H1 (cell line): ENCODE data around the gene CDK13. TPM values are rescaled to one million over a fixed set of nuclear protein-coding genes. Genes with fewer than 3 reads are reported as not detected.

ENCODE experiments used
- CTCF ChIA-PET: fragments of 300-600 bp; sonication (Branson Sonifier 250); formaldehyde crosslinking; loops from one replicate; lab custom pipeline; 2021; ENCODE audit not compliant: partially characterized antibody; lab: Charles Lee
- POLR2A ChIA-PET: fragments of 300-600 bp; sonication (Branson Sonifier 250); formaldehyde crosslinking; loops from one replicate; lab custom pipeline; 2021; ENCODE audit warnings: inconsistent platforms; ENCODE audit not compliant: partially characterized antibody; lab: Charles Lee
- DNase-seq, 2 experiments: peaks; one replicate each; pipeline versions ENCODE4 v3.0.0 to v3.0.0-alpha.2; 2010 to 2022; ENCODE audit warnings: low spot score in 2 of 2, low read depth in 1 of 2, mixed read lengths in 1 of 2
- FAIRE-seq: peaks from 2 replicates; lab custom pipeline; 2011; peaks lifted over from hg19 to GRCh38; lab: Jason Lieb, UNC
- H2AFZ ChIP-seq: 2 replicates; pipeline ENCODE4 v1.8.1; 2012; ENCODE audit warnings: low read length, inconsistent platforms
- H2AK5ac ChIP-seq: 2 replicates; pipeline ENCODE4 v1.6.1; 2013; ENCODE audit warnings: low read depth, low read length
- H2BK120ac ChIP-seq: replicated peaks from 2 replicates; pipeline ENCODE3; 2013; ENCODE audit warnings: low read depth, low read length, inconsistent platforms
- H2BK12ac ChIP-seq: 2 replicates; pipeline ENCODE4 v1.6.1; 2013; ENCODE audit warnings: low read depth, low read length
- H2BK15ac ChIP-seq: 2 replicates; pipeline ENCODE4 v1.6.1; 2013; ENCODE audit warnings: low read length
- H2BK20ac ChIP-seq: 2 replicates; pipeline ENCODE4 v1.6.1; 2013; ENCODE audit warnings: low read length
- H2BK5ac ChIP-seq: 2 replicates; pipeline ENCODE4 v1.6.1; 2013; ENCODE audit warnings: low read depth, low read length
- H3K14ac ChIP-seq: 2 replicates; pipeline ENCODE4 v1.6.1; 2013; ENCODE audit warnings: inconsistent platforms; ENCODE audit not compliant: insufficient read length
- H3K18ac ChIP-seq: 2 replicates; pipeline ENCODE4 v1.6.1; 2013; ENCODE audit warnings: low read length; ENCODE audit errors: extremely low read depth
- H3K23ac ChIP-seq: 2 replicates; pipeline ENCODE4 v1.6.1; 2013; ENCODE audit warnings: inconsistent platforms; ENCODE audit not compliant: insufficient read length
- H3K23me2 ChIP-seq: 2 replicates; pipeline ENCODE4 v1.6.1; 2013; ENCODE audit warnings: low read depth, low read length
- H3K27ac ChIP-seq: 2 replicates; pipeline ENCODE4 v1.6.1; 2011; ENCODE audit warnings: low read depth, low read length, inconsistent platforms
- H3K27me3 ChIP-seq, 4 experiments: replicated peaks in 1 of 4; 1 replicate in 1 of 4; 2 replicates in 3 of 4; pipeline versions ENCODE4 v1.6.1 to v1.8.1; 2011 to 2013; ENCODE audit warnings: low read length in 3 of 4, mild to moderate bottlenecking in 3 of 4, inconsistent platforms in 2 of 4, mixed read lengths in 2 of 4, moderate library complexity in 1 of 4; ENCODE audit not compliant: control insufficient read depth in 3 of 4, insufficient read depth in 3 of 4; ENCODE audit errors: extremely low read depth in 1 of 4
- H3K36me3 ChIP-seq, 4 experiments: 2 replicates each; pipeline versions ENCODE4 v1.6.1 to v1.8.1; 2011 to 2013; ENCODE audit warnings: mild to moderate bottlenecking in 4 of 4, low read length in 3 of 4, moderate library complexity in 2 of 4, control low read depth in 1 of 4, inconsistent platforms in 1 of 4; ENCODE audit not compliant: insufficient read depth in 4 of 4, control insufficient read depth in 2 of 4
- H3K4ac ChIP-seq: replicated peaks from 2 replicates; pipeline ENCODE3; 2013; ENCODE audit warnings: low read length, low read depth, mixed read lengths, inconsistent platforms; ENCODE audit not compliant: insufficient read length
- H3K4me1 ChIP-seq, 4 experiments: replicated peaks in 1 of 4; 1 replicate in 1 of 4; 2 replicates in 3 of 4; pipeline versions ENCODE4 v1.6.1 to v1.8.1; 2011 to 2013; ENCODE audit warnings: low read length in 3 of 4, inconsistent platforms in 2 of 4, mixed read lengths in 1 of 4; ENCODE audit not compliant: insufficient read depth in 4 of 4, control insufficient read depth in 3 of 4
- H3K4me2 ChIP-seq, 2 experiments: 2 replicates each; pipeline versions ENCODE4 v1.6.1 to v1.8.1; 2011 to 2013; ENCODE audit warnings: low read depth in 2 of 2, low read length in 2 of 2, control low read depth in 1 of 2, inconsistent platforms in 1 of 2, mild to moderate bottlenecking in 1 of 2; ENCODE audit not compliant: insufficient read depth in 1 of 2
- H3K4me3 ChIP-seq, 4 experiments: fragments of 200-600, 300-600 bp in 1 of 4; sonication (generic), shearing (Covaris generic), sonication (Bioruptor Twin) in 1 of 4; 2 replicates each; pipeline versions ENCODE4 v1.5.1 to v1.8.1; 2011 to 2016; ENCODE audit warnings: low read length in 4 of 4, low read depth in 3 of 4, control low read depth in 2 of 4, inconsistent platforms in 2 of 4, mild to moderate bottlenecking in 2 of 4, mixed read lengths in 1 of 4, moderate library complexity in 1 of 4; ENCODE audit not compliant: insufficient read depth in 2 of 4; ENCODE audit errors: extremely low read depth in 1 of 4
- H3K56ac ChIP-seq: replicated peaks from 2 replicates; pipeline ENCODE3; 2013; ENCODE audit warnings: low read depth, mild to moderate bottlenecking, mixed read lengths, low read length, inconsistent platforms; ENCODE audit not compliant: insufficient read length
- H3K79me1 ChIP-seq: 2 replicates; pipeline ENCODE4 v1.6.1; 2013; ENCODE audit warnings: low read depth, low read length, control low read depth
- H3K79me2 ChIP-seq, 2 experiments: 2 replicates each; pipeline versions ENCODE4 v1.6.1 to v1.8.1; 2012 to 2013; ENCODE audit warnings: low read length in 2 of 2, mild to moderate bottlenecking in 2 of 2, inconsistent platforms in 1 of 2; ENCODE audit not compliant: insufficient read depth in 2 of 2, control insufficient read depth in 1 of 2
- H3K9ac ChIP-seq, 4 experiments: replicated peaks in 1 of 4; 1 replicate in 1 of 4; 2 replicates in 3 of 4; pipeline versions ENCODE4 v1.6.1 to v1.8.1; 2011 to 2013; ENCODE audit warnings: low read depth in 3 of 4, low read length in 3 of 4, control low read depth in 2 of 4, mild to moderate bottlenecking in 2 of 4, moderate library complexity in 2 of 4, inconsistent platforms in 1 of 4; ENCODE audit errors: extremely low read depth in 1 of 4
- H3K9me3 ChIP-seq, 2 experiments: 2 replicates each; pipeline versions ENCODE4 v1.6.1 to v1.8.1; 2012 to 2013; ENCODE audit warnings: mild to moderate bottlenecking in 2 of 2, moderate library complexity in 2 of 2, control low read depth in 1 of 2, inconsistent platforms in 1 of 2, low read depth in 1 of 2, low read length in 1 of 2, mixed read lengths in 1 of 2; ENCODE audit not compliant: insufficient read depth in 2 of 2
- H4K20me1 ChIP-seq, 2 experiments: replicated peaks in 1 of 2; 2 replicates each; pipeline versions ENCODE3 to v1.8.1; 2011 to 2013; ENCODE audit warnings: inconsistent platforms in 2 of 2, low read length in 2 of 2, mild to moderate bottlenecking in 1 of 2; ENCODE audit not compliant: insufficient read depth in 2 of 2, control insufficient read depth in 1 of 2
- H4K5ac ChIP-seq: 2 replicates; pipeline ENCODE4 v1.6.1; 2013; ENCODE audit warnings: low read length, low read depth, mixed read lengths, inconsistent platforms; ENCODE audit not compliant: insufficient read length
- H4K8ac ChIP-seq: 2 replicates; pipeline ENCODE4 v1.8.0; 2013; ENCODE audit warnings: mild to moderate bottlenecking, moderate library complexity, low read length, inconsistent platforms; ENCODE audit not compliant: insufficient read depth; ENCODE audit errors: extremely low read depth
- H4K91ac ChIP-seq: replicated peaks from 2 replicates; pipeline ENCODE3; 2013; ENCODE audit warnings: low read length, mixed read lengths, inconsistent platforms; ENCODE audit not compliant: insufficient read length
- WGBS, 2 experiments: shearing (Covaris generic) in 1 of 2; methylation state at CpG; one replicate each; pipeline versions ENCODE4 v1.1.6 to v1.1.7; 2013 to 2015; ENCODE audit warnings: low lambda C conversion rate in 2 of 2, mixed read lengths in 2 of 2, inconsistent platforms in 1 of 2, low coverage in 1 of 2, missing lambda C conversion rate in 1 of 2; ENCODE audit not compliant: insufficient replicate concordance in 2 of 2, insufficient coverage in 1 of 2, insufficient read length in 1 of 2; ENCODE audit errors: extremely low coverage in 1 of 2, missing lambda C conversion rate in 1 of 2; 5-methylcytosine and 5-hydroxymethylcytosine counted together
- polyA plus RNA-seq, 7 experiments: library from polyadenylated mRNA; depleted of rRNA in 3 of 7; stranded (reverse) in 5 of 7; unstranded in 2 of 7; fragments of >200 nt in 5 of 7; fragments of 200-250 nt in 2 of 7; gene quantifications; 1 replicate in 5 of 7; 2 replicates in 1 of 7; 4 replicates in 1 of 7; pipeline versions ENCODE4 v1.2.1 to v1.2.3, GENCODE V29; 2011 to 2013; ENCODE audit warnings: missing spikeins in 2 of 7, mixed read lengths in 2 of 7
- total RNA-seq: library from RNA; stranded (reverse); fragmentation: NEBNext Ultra II Directional; extraction: Animal tissue kit (Norgen Biotek cat#: 25700); gene quantifications from 2 replicates; pipeline ENCODE4 v1.2.1, GENCODE V29; 2021

CDK13 gene
- total and polyA plus RNA-seq, 2 of the 8 experiments (the other 6 are each of a cell fraction or from before 2014, with no cell fraction given) = 22.6 to 49.5 TPM

GRCh38 chr7:39973801-39974200 is 23.7 kb downstream of the CDK13 start:
- H3K4me1 ChIP-seq = peaks cover 2 to 15% (median 5%) of the 10 kb centered on the region in 4 experiments; a peak in 4 of 7 replicates

More at GRCh38 chr7:39973801-39974200, 23.7 kb downstream of the CDK13 start:
- Histone ChIP-seq H2BK20ac (no peak overlapping the region), H4K5ac (no peak overlapping the region), H2BK120ac (no peak overlapping the region), H4K20me1 (peaks cover 0 to 4% of the 10 kb centered on the region in 2 experiments), H3K4ac (no peak overlapping the region), H3K23ac (no peak overlapping the region), H3K18ac (no peak overlapping the region), H2AFZ (no peak overlapping the region), H3K36me3 (no peaks in the 10 kb centered on the region), H3K23me2 (no peaks in the 10 kb centered on the region), H4K8ac (no peak overlapping the region), H3K27me3 (no peaks in the 10 kb centered on the region), H3K79me1 (no peaks in the 10 kb centered on the region; the same call in 1 of the 2 replicates), H2BK5ac (no peak overlapping the region), H2BK15ac (no peak overlapping the region), H3K9ac (no peak overlapping the region), H3K4me2 (no peak overlapping the region), H3K14ac (no peak overlapping the region), H3K27ac (no peak overlapping the region), H4K91ac (no peak overlapping the region), H2AK5ac (no peak overlapping the region), H3K79me2 (peaks cover 5 to 98% of the 10 kb centered on the region in 2 experiments), H2BK12ac (no peak overlapping the region), H3K56ac (no peak overlapping the region), H3K4me3 (no peak overlapping the region), H3K9me3 (no peaks in the 10 kb centered on the region)
- ChIA-PET CTCF (interaction anchor here (0.9 kb wide), 1 partner anchor 76 kb away, joined by 3 read pairs; no protein-coding TSS in a partner anchor), POLR2A (no interaction called here)
- no peak for DNase-seq
- FAIRE-seq = no peak
- WGBS, 2 experiments = 95% methylated on average over 2 of the region's 2 CpGs; no CpG with 5 or more reads in 1 of the 2 experiments
